NCI-H1436 (cell line): ENCODE data around the gene CBFA2T3.

Experiments
- DNase-seq: peaks from one replicate; lab custom pipeline; 2025; lab: John Stamatoyannopoulos, UW

CBFA2T3 gene

DNA sequence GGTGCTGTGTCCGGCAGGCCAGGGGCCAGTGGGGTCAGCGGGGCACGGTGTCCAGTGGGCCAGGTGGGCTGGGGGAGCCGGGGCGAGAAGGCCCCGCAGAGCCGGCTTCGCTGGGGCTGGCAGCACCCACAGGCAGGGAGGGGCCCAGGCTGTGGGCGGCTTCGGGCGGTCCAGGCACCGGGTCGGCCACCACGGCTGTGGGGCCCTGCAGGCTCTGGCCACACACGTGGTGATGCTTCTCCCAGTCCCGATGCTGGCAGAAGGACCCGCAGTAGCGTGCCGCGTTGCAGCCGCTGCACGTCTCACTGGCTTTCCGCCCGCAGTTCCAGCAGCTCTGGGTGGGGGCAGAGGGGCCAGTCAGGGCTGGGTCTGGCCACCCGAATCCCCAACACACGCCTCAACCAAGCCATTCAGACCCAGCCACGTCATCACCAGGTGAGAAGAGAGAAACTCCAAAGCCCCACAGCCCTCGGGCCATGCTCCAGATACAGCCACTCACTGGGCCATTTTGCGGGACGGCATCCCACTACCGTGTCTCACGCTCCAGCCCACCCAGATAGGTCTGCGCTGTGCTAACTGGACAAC is 100.0 kb downstream of the CBFA2T3 start:
- no peak for DNase-seq

GRCh38 chr16:88875703-88876234 is 101.2 kb downstream of the CBFA2T3 start:
- DNase-seq, result no peak

DNA sequence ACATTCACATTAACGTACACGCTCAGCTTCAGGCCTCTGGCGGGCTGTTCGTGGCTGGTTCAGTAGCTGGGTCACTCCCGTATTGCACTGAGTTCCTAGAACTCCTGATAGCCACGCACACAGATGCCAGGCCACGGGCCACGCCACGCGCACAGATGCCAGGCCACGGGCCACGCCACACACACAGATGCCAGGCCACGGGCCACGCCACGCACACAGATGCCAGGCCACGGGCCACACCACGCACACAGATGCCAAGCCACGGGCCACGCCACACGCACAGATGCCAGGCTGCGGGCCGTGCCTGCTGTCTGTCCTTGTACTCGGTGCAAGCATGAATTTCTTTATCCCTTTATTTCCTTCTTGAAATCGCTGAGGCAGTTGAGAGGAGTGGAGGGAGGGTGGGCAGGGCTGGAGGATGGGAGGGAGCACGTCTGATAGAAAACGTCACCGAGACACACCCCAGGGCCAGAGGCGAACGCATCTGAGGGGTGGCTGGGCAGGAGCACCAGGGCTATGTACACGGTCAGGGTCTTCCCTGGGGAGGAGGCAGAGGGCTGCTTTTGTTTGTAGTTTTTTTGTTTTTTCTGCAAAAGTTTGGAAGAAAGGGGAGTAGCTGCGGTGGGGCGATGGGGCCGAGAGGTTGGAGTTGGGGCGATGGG is 101.9 kb downstream of the CBFA2T3 start:
- no peak for DNase-seq

GRCh38 chr16:88872650-88873331 is 104.2 kb downstream of the CBFA2T3 start:
- no peak for DNase-seq

- DNase-seq, result no peak
Measured at GRCh38 chr16:88871730-88872416, 105.1 kb downstream of the CBFA2T3 start.

DNA sequence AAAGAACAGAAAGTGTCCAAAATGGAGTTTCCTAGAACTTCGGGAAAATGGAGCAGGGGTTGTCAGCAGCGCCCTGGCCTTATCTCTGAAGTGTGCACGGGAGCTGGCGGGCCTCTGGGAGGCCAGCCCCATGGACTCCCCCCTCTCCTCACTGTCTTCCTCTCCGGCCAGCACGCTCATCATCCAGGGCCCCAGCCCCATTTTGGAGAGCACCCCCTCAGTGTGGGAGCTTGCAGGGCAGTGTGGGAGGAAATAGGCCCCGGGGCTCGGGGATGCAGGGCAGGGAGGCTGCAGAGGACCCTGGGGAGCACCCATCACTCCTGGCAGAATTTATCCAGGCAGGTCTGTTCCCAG is 105.7 kb downstream of the CBFA2T3 start:
- DNase-seq, result no peak

DNA sequence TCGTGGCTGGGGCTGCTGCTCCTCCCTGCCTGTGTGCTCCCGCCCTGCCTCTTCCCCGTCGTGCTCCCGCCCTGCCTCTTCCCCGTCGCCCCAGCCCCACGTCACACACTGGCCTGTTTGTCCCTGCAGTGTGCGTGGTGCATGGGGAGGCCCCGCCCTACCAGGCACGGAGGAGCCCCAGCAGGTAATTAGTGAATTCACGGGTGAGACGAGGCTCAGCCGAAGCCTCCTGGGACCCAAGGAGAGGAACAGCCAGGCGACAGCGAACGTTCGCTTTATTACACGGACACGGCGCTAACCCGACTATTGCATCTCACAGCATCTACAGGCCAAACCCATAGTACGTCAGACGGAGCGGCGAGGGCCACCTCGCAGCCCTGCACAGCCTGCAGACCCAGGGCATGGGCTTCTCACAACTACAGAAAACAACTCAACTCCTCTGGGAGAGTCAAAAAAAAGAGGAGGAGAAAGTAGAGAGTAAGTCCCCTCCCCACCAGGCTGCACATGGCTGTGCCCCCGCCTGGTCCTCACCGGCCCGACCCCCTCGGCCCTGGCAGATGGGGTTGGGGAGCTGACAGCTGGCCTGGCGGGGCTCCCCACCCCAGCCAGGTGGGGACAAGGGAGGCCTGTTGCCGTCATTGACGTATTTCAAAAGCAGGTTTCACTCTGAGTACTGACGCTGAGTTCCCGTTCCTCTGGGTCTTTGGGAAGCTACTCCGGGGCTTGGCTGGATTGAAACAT is 106.2 kb downstream of the CBFA2T3 start:
- peak; percentile 56 for DNase-seq

DNA sequence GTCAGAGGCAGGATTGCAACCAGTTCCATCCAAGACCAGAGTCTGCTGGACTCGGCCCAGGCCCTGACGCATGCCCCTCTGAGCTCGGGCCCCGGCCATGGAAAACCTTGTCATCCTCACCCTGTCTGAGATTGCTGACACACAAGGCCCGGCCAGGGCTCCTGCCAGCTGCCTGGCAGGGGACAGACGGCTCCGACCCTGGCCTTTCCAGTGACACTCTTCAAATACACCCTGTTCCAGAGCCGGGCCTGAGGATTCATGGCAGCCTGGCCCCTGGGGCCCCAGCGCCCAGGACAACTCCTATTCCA is 107.4 kb downstream of the CBFA2T3 start:
- DNase-seq, result no peak

- DNase-seq, result no peak
Measured at GRCh38 chr16:88868974-88869672, 107.9 kb downstream of the CBFA2T3 start.

- no peak for DNase-seq
Measured at GRCh38 chr16:88867581-88868246, 109.3 kb downstream of the CBFA2T3 start.

DNA sequence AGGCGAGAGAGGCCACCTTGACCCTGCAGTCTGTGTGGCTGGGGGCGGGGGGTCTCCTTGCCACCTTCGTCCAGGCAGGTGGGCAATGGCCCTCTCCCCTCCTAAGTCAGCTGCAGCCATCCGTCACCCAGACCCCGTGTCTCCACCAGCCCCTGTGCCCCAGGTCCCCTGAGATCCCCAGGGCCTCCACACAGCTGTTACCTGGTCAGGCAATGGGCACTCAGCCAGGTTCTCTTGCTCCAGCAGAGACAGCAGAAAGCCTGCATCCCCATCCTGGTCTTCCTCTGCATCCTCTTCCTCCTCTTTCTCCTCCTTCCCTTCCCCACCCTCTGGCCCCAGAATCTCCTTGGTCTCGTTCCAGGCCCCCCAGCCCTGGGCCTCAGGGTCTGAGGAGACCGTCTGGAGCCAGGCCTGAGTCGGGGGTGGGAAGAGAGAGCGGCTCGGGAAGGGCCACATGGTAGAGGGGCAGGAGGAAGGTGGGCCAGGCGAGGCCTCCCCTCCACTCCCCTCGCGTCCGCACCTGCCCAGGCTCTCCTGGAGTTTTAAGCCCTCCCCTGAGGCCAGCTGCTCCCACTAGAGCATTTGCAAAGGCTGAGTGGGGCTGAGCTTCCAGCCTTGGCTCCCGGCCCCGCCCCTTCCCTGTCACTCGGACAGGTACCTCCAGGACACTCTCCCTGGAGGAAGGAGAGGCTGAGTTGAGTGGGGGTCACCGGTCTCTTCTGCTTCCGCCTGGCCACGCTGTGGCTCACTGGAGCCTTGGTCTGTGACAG is 110.7 kb downstream of the CBFA2T3 start, which contains the start of gene PABPN1L:
PABPN1L (minus strand) TSS at position 510 of the 770 bp plus-strand sequence; CDS start at position 456, 54 bp downstream.
- DNase-seq, result peak; percentile 30

DNA sequence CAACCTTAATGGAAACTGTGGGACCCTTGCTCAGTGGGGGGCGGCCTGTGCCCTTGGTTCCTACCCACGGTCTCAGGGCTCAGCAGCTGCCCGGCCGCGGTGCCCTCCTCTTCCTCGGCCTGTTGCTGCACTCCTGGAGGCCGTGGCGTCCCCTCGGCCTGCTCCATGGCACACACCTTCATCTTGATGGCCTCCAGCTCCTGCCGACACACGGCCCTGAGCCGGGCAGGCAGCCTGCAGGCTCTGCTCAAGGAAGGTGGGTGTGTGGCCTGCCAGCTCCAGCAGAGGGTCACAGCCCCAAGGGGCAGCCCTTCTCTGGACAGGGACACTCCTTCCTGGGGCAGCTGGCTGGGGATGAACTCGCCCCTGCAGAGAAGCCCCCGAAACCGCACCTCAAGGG is 111.3 kb downstream of the CBFA2T3 start:
- no peak for DNase-seq

GRCh38 chr16:88865310-88865709 is 111.7 kb downstream of the CBFA2T3 start:
- no peak for DNase-seq

- no peak for DNase-seq
Measured at GRCh38 chr16:88864521-88864920, 112.5 kb downstream of the CBFA2T3 start.

GRCh38 chr16:88864099-88864498 is 112.9 kb downstream of the CBFA2T3 start:
- no peak for DNase-seq

DNA sequence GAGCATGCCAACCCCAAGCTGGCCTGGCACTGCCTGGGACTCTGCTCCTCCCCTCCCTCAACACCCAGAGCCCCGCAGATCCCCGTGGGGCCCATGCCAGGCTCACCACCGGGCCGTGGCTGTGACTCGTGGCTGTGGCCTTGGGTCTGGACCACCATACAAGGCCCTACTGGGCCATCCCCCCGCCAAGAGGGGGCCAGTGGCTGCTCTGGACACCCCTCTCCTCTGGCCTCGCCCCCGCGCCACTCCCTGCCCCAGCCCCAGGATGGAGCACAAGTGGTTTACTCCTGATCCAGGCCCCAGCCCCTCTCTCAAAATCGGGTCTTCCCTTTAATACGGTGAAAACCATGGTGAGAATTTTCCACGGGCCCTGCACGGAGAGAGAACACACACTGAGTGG is 113.6 kb downstream of the CBFA2T3 start:
- no peak for DNase-seq

GRCh38 chr16:88862968-88863367 is 114.0 kb downstream of the CBFA2T3 start:
- no peak for DNase-seq

DNA sequence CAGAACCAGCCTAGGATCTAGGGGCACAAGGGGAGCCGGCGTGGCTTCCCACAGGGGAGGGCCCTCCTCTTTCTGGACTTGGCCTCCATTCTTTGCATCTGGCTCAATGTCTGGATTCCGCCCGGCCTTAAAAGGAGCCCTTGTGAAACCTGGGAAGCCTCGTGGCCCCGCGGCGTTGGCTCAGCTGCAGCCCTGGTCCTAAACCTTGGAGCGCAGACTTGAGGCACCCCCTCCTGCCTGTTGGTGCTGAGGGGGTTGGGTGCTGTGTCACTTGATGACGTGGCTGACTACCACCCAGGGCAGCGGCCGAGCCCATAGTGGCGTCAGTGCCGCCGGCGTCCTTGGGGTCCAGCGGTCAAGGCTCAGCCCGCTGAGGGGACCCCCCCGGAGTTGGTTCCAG is 115.6 kb downstream of the CBFA2T3 start:
- no peak for DNase-seq

GRCh38 chr16:88859381-88860091 is 117.5 kb downstream of the CBFA2T3 start:
- DNase-seq, result no peak
